ENCODE data around the gene PLSCR1. TPM values are rescaled to one million over a fixed set of nuclear protein-coding genes. Genes with fewer than 3 reads are reported as not detected.

Gene PLSCR1
- total RNA-seq, 2 donors from 2014 or later, result 35.0 to 90.1 TPM

- Histone ChIP-seq H3K36me3 (no peaks in the 10 kb centered on the region), H3K4me1 (replicated peaks) (no peaks in the 10 kb centered on the region), H3K27me3 (replicated peaks; ENCODE audit: insufficient read depth) (no peaks in the 10 kb centered on the region), H3K4me3 (no peak overlapping the region), H3K27ac (no peak overlapping the region), H3K9me3 (no peaks in the 10 kb centered on the region)
- intact Hi-C loops (cut with DNase I), result no loop called here
- WGBS, result 58% methylated on average over 1 of the region's 1 CpG
- no peak for DNase-seq (ENCODE audit: low spot score)
- no peak for TF ChIP-seq POLR2AphosphoS5 (IDR thresholded peaks at IDR 0.05)
- TF ChIP-seq POLR2A (IDR thresholded peaks at IDR 0.05), result no peak
- TF ChIP-seq CTCF (IDR thresholded peaks at IDR 0.05), result no peak
Observed at GRCh38 chr3:146540236-146540635, 4.2 kb downstream of the PLSCR1 start.

GRCh38 chr3:146539315-146539714 lies 5.1 kb downstream of the PLSCR1 start:
- Histone ChIP-seq H3K4me3 (no peak overlapping the region), H3K9me3 (no peaks in the 10 kb centered on the region), H3K27me3 (replicated peaks; ENCODE audit: insufficient read depth) (no peaks in the 10 kb centered on the region), H3K4me1 (replicated peaks) (no peaks in the 10 kb centered on the region), H3K36me3 (no peaks in the 10 kb centered on the region), H3K27ac (no peak overlapping the region)
- DNase-seq (ENCODE audit: low spot score), result no peak
- 88% methylated on average over 3 of the region's 3 CpGs for WGBS
- TF ChIP-seq CTCF (IDR thresholded peaks at IDR 0.05), result no peak
- TF ChIP-seq POLR2A (IDR thresholded peaks at IDR 0.05), result no peak
- no peak for TF ChIP-seq POLR2AphosphoS5 (IDR thresholded peaks at IDR 0.05)
- intact Hi-C loops (cut with DNase I), result no loop called here

- no peak overlapping the region for H3K4me3 ChIP-seq
- no peaks in the 10 kb centered on the region for H3K36me3 ChIP-seq
- no peaks in the 10 kb centered on the region for H3K9me3 ChIP-seq
- intact Hi-C loops (cut with DNase I), result no loop called here
- no peak overlapping the region for H3K27ac ChIP-seq
- TF ChIP-seq POLR2A (IDR thresholded peaks at IDR 0.05) (no peak), CTCF (IDR thresholded peaks at IDR 0.05) (no peak), POLR2AphosphoS5 (IDR thresholded peaks at IDR 0.05) (no peak)
- WGBS, result 89% methylated on average over 3 of the region's 3 CpGs
- no peak for DNase-seq (ENCODE audit: low spot score)
- H3K4me1 ChIP-seq (replicated peaks), result no peaks in the 10 kb centered on the region
- H3K27me3 ChIP-seq (replicated peaks; ENCODE audit: insufficient read depth), result no peaks in the 10 kb centered on the region
Observed at GRCh38 chr3:146537603-146538002, 6.8 kb downstream of the PLSCR1 start.

- DNase-seq (ENCODE audit: low spot score), result no peak
- H3K9me3 ChIP-seq, result no peaks in the 10 kb centered on the region
- H3K36me3 ChIP-seq, result no peaks in the 10 kb centered on the region
- intact Hi-C loops (cut with DNase I), result no loop called here
- no peak overlapping the region for H3K27ac ChIP-seq
- H3K4me1 ChIP-seq (replicated peaks), result no peaks in the 10 kb centered on the region
- H3K4me3 ChIP-seq, result no peak overlapping the region
- no peaks in the 10 kb centered on the region for H3K27me3 ChIP-seq (replicated peaks; ENCODE audit: insufficient read depth)
- TF ChIP-seq POLR2AphosphoS5 (IDR thresholded peaks at IDR 0.05), result no peak
- no peak for TF ChIP-seq CTCF (IDR thresholded peaks at IDR 0.05)
- no peak for TF ChIP-seq POLR2A (IDR thresholded peaks at IDR 0.05)
Observed at GRCh38 chr3:146536681-146537080, 7.7 kb downstream of the PLSCR1 start.

- Histone ChIP-seq H3K27me3 (replicated peaks; ENCODE audit: insufficient read depth) (no peaks in the 10 kb centered on the region), H3K9me3 (no peaks in the 10 kb centered on the region), H3K27ac (no peak overlapping the region), H3K36me3 (no peaks in the 10 kb centered on the region), H3K4me1 (replicated peaks) (no peaks in the 10 kb centered on the region), H3K4me3 (no peak overlapping the region)
- WGBS, result 43% methylated on average over 2 of the region's 2 CpGs
- TF ChIP-seq POLR2AphosphoS5 (IDR thresholded peaks at IDR 0.05) (no peak), CTCF (IDR thresholded peaks at IDR 0.05) (no peak), POLR2A (IDR thresholded peaks at IDR 0.05) (no peak)
- no peak for DNase-seq (ENCODE audit: low spot score)
- intact Hi-C loops (cut with DNase I), result no loop called here
Observed at GRCh38 chr3:146532406-146532805, 12.0 kb downstream of the PLSCR1 start.

All from prostate gland (tissue), 2 donors.